ENCODE data around the gene RALA. TPM values are rescaled to one million over a fixed set of nuclear protein-coding genes. Genes with fewer than 3 reads are reported as not detected.

The RALA gene
- polyA plus RNA-seq, 1 experiment = 59.2 TPM

GRCh38 chr7:39606352-39606751 lies 17.0 kb upstream of the RALA start:
- no peak for DNase-seq (ENCODE audit: low read depth, low spot score)
- Histone ChIP-seq H3K9me3 (ENCODE audit: control insufficient read depth, insufficient read depth, low read length) (no peaks in the 10 kb centered on the region), H3K27me3 (ENCODE audit: control insufficient read depth, insufficient read depth, low read length) (no peaks in the 10 kb centered on the region), H3K4me3 (ENCODE audit: low read depth, low read length) (no peak overlapping the region), H3K27ac (ENCODE audit: low read depth, low read length) (no peak overlapping the region)
- ChIA-PET POLR2A (no interaction called here), CTCF (interaction anchor here (1.2 to 2.0 kb wide), 2 partner anchors 26 to 139 kb away, joined by 4 to 12 read pairs; no protein-coding TSS in a partner anchor)
- TF ChIP-seq, protein P1, sequence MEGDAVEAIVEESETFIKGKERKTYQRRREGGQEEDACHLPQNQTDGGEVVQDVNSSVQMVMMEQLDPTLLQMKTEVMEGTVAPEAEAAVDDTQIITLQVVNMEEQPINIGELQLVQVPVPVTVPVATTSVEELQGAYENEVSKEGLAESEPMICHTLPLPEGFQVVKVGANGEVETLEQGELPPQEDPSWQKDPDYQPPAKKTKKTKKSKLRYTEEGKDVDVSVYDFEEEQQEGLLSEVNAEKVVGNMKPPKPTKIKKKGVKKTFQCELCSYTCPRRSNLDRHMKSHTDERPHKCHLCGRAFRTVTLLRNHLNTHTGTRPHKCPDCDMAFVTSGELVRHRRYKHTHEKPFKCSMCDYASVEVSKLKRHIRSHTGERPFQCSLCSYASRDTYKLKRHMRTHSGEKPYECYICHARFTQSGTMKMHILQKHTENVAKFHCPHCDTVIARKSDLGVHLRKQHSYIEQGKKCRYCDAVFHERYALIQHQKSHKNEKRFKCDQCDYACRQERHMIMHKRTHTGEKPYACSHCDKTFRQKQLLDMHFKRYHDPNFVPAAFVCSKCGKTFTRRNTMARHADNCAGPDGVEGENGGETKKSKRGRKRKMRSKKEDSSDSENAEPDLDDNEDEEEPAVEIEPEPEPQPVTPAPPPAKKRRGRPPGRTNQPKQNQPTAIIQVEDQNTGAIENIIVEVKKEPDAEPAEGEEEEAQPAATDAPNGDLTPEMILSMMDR (IDR thresholded peaks at IDR 0.05; ENCODE audit: low read depth, low read length) = no peak

- TF ChIP-seq, protein P1 (IDR thresholded peaks at IDR 0.05; ENCODE audit: low read depth, low read length) = no peak
- no peak for DNase-seq (ENCODE audit: low read depth, low spot score)
- Histone ChIP-seq H3K27me3 (ENCODE audit: control insufficient read depth, insufficient read depth, low read length) (no peaks in the 10 kb centered on the region), H3K9me3 (ENCODE audit: control insufficient read depth, insufficient read depth, low read length) (no peaks in the 10 kb centered on the region), H3K27ac (ENCODE audit: low read depth, low read length) (no peak overlapping the region), H3K4me3 (ENCODE audit: low read depth, low read length) (no peak overlapping the region)
- ChIA-PET CTCF (interaction anchor here (2.0 kb wide), 1 partner anchor 26 kb away, joined by 12 read pairs; no protein-coding TSS in a partner anchor), POLR2A (no interaction called here)
Measured at GRCh38 chr7:39606941-39607340, 16.4 kb upstream of the RALA start.

DNA sequence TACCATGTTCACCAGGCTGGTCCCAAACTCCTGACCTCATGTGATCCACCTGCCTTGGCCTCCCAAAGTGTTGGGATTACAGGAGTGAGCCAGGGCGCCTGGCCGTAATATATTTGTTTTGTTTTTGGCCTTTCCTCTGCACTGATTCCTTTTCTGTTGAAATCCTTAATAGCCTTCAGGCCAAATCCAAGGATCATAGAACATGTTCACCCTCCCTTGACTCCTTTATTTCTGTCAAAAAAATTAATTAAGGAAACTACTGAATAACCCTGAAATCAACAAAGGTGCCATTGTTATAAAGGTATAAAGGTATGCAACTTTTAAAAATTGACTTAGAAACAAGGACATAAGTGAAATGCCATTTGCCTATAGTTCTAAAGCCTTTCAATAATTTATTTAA lies 15.5 kb upstream of the RALA start:
- DNase-seq (ENCODE audit: low read depth, low spot score) = no peak
- Histone ChIP-seq H3K27me3 (ENCODE audit: control insufficient read depth, insufficient read depth, low read length) (no peaks in the 10 kb centered on the region), H3K27ac (ENCODE audit: low read depth, low read length) (no peak overlapping the region), H3K4me3 (ENCODE audit: low read depth, low read length) (no peak overlapping the region), H3K9me3 (ENCODE audit: control insufficient read depth, insufficient read depth, low read length) (no peaks in the 10 kb centered on the region)
- POLR2A ChIA-PET = no interaction called here
- TF ChIP-seq, protein P1 (IDR thresholded peaks at IDR 0.05; ENCODE audit: low read depth, low read length) = no peak
- CTCF ChIA-PET = no interaction called here

DNA sequence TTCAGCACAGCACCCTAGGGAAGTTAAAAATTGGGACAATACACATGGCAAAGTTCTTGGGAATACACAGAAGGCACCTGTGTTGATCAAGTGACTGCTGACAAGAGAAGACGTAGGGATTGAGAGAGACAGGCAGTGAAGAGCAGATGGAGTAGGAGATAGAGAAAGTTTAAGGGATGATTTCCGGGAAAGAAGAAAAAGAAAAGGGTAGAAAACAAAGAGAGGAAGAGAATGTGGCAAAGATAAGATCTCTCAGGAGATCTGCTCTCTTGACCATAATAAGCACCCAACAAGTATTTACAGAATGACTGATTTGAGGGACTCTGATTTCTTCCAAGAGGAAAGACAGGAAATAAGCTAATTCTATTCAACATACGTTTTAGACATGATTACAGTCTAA lies 15.1 kb upstream of the RALA start:
- Histone ChIP-seq H3K4me3 (ENCODE audit: low read depth, low read length) (no peak overlapping the region), H3K27me3 (ENCODE audit: control insufficient read depth, insufficient read depth, low read length) (no peaks in the 10 kb centered on the region), H3K27ac (ENCODE audit: low read depth, low read length) (no peak overlapping the region), H3K9me3 (ENCODE audit: control insufficient read depth, insufficient read depth, low read length) (no peaks in the 10 kb centered on the region)
- ChIA-PET CTCF (interaction anchor here (1.0 to 2.4 kb wide), 3 partner anchors 28 to 288 kb away, joined by 3 to 10 read pairs (median 4); no protein-coding TSS in a partner anchor), POLR2A (no interaction called here)
- DNase-seq (ENCODE audit: low read depth, low spot score) = no peak
- TF ChIP-seq, protein P1 (IDR thresholded peaks at IDR 0.05; ENCODE audit: low read depth, low read length) = no peak

DNA sequence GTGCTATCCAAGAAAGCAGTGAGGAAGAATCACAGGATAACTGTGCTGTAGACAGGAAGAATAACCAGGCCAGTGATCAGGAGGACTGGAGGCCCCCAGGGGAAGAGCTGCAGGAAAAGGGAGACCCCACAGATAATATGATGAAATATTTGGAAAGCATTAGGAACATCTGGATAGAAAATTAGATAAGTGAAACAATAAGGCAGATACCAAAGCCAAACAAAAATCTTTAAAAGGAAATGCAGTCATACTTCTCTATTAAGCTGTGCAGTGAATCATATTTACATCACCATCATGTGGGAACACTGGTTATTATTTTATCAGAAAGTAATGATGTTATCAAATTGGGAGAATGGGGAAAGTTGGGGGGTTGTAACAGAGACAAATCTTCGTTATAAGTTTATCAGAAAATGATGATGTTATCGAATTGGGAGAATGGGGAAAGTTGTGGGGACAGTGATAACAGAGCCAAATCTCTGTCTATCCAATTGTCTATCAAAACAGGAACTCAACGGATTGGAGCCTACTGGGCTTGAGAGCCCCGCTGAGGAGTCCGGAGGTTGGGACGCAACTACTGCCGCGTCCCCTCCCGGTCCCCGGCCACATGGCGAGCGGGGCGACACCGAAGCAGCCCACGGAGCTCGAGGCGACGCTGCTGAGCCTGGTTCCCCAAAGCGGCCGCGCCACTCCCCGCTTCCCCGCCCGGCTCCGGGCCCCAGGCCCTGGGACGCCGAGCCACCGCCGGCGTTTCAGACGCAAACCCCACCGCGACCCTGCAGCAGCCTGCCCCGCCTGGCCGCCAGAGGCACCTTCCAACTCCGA lies 14.0 kb upstream of the RALA start:
- DNase-seq (ENCODE audit: low read depth, low spot score) = no peak

More for the DNA sequence above, 14.0 kb upstream of the RALA start:
- TF ChIP-seq, protein P1 (IDR thresholded peaks at IDR 0.05; ENCODE audit: low read depth, low read length) = 0 out of 2 replicates have a peak, but pooled peaks have one; percentile 13
- ChIA-PET CTCF (interaction anchor here (0.9 to 2.4 kb wide), 4 partner anchors 12 to 287 kb away, joined by 3 to 10 read pairs (median 4); no protein-coding TSS in a partner anchor), POLR2A (interaction anchor here (0.6 to 1.9 kb wide), 7 partner anchors 13 to 763 kb away, joined by 3 to 16 read pairs (median 3); partner anchors contain the start of gene RALA)
- Histone ChIP-seq H3K27me3 (ENCODE audit: control insufficient read depth, insufficient read depth, low read length) (no peaks in the 10 kb centered on the region), H3K9me3 (ENCODE audit: control insufficient read depth, insufficient read depth, low read length) (no peaks in the 10 kb centered on the region), H3K4me3 (ENCODE audit: low read depth, low read length) (peak overlapping the region; percentile 44), H3K27ac (ENCODE audit: low read depth, low read length) (peak overlapping the region; percentile 96)
